Measurements from ENCODE around the gene GNLY.

GNLY gene

GRCh38 chr2:85692039-85692645 lies 2.0 kb upstream of the GNLY start:
- no peaks in the 10 kb centered on the region for H3K9me3 ChIP-seq (ENCODE audit: insufficient read depth, low read length)
- H2AFZ ChIP-seq (ENCODE audit: low read depth, low read length) = no peak overlapping the region
- H3K4me2 ChIP-seq (ENCODE audit: low read length) = no peak overlapping the region
- no peaks in the 10 kb centered on the region for H4K20me1 ChIP-seq (ENCODE audit: insufficient read depth, low read length)
- no peaks in the 10 kb centered on the region for H3K4me1 ChIP-seq (ENCODE audit: low read length)
- peaks cover 4% of the 10 kb centered on the region; the same call in 1 of the 2 replicates for H3K27me3 ChIP-seq (ENCODE audit: low read depth, low read length)
- no peaks in the 10 kb centered on the region for H3K79me2 ChIP-seq (ENCODE audit: low read length)
- no peaks in the 10 kb centered on the region for H3K36me3 ChIP-seq (replicated peaks; ENCODE audit: low read depth, low read length)
- no peak overlapping the region for H3K9ac ChIP-seq (ENCODE audit: low read length)
- H3K4me3 ChIP-seq (ENCODE audit: low read length) = no peak overlapping the region
- no peak overlapping the region for H3K27ac ChIP-seq (ENCODE audit: low read length)
- no peak for TF ChIP-seq EZH2phosphoT487 (IDR thresholded peaks at IDR 0.05; ENCODE audit: low read depth)
- no peak for TF ChIP-seq CTCF (IDR thresholded peaks at IDR 0.05; ENCODE audit: low read depth, low read length)

GRCh38 chr2:85695121-85695520 lies 963 bp downstream of the GNLY start:
- Histone ChIP-seq H2AFZ (ENCODE audit: low read depth, low read length) (no peak overlapping the region), H3K4me1 (ENCODE audit: low read length) (no peaks in the 10 kb centered on the region), H3K4me3 (ENCODE audit: low read length) (no peak overlapping the region), H3K27me3 (ENCODE audit: low read depth, low read length) (no peaks in the 10 kb centered on the region), H4K20me1 (ENCODE audit: insufficient read depth, low read length) (no peaks in the 10 kb centered on the region), H3K4me2 (ENCODE audit: low read length) (no peak overlapping the region), H3K36me3 (replicated peaks; ENCODE audit: low read depth, low read length) (no peaks in the 10 kb centered on the region), H3K27ac (ENCODE audit: low read length) (no peak overlapping the region), H3K9ac (ENCODE audit: low read length) (no peak overlapping the region), H3K9me3 (ENCODE audit: insufficient read depth, low read length) (no peaks in the 10 kb centered on the region), H3K79me2 (ENCODE audit: low read length) (no peaks in the 10 kb centered on the region)
- TF ChIP-seq EZH2phosphoT487 (IDR thresholded peaks at IDR 0.05; ENCODE audit: low read depth) = no peak
- TF ChIP-seq CTCF (IDR thresholded peaks at IDR 0.05; ENCODE audit: low read depth, low read length) = no peak

- TF ChIP-seq CTCF (IDR thresholded peaks at IDR 0.05; ENCODE audit: low read depth, low read length) (no peak), EZH2phosphoT487 (IDR thresholded peaks at IDR 0.05; ENCODE audit: low read depth) (no peak)
- H3K4me2 ChIP-seq (ENCODE audit: low read length) = no peak overlapping the region
- H3K79me2 ChIP-seq (ENCODE audit: low read length) = no peaks in the 10 kb centered on the region
- no peak overlapping the region for H3K4me3 ChIP-seq (ENCODE audit: low read length)
- H3K27me3 ChIP-seq (ENCODE audit: low read depth, low read length) = no peaks in the 10 kb centered on the region
- no peaks in the 10 kb centered on the region for H4K20me1 ChIP-seq (ENCODE audit: insufficient read depth, low read length)
- H3K4me1 ChIP-seq (ENCODE audit: low read length) = no peaks in the 10 kb centered on the region
- no peak overlapping the region for H3K9ac ChIP-seq (ENCODE audit: low read length)
- no peaks in the 10 kb centered on the region for H3K36me3 ChIP-seq (replicated peaks; ENCODE audit: low read depth, low read length)
- no peak overlapping the region for H3K27ac ChIP-seq (ENCODE audit: low read length)
- no peak overlapping the region for H2AFZ ChIP-seq (ENCODE audit: low read depth, low read length)
- no peaks in the 10 kb centered on the region for H3K9me3 ChIP-seq (ENCODE audit: insufficient read depth, low read length)
Measured at GRCh38 chr2:85695691-85696668, 1.8 kb downstream of the GNLY start.

- Histone ChIP-seq H3K9me3 (ENCODE audit: insufficient read depth, low read length) (no peaks in the 10 kb centered on the region), H4K20me1 (ENCODE audit: insufficient read depth, low read length) (no peaks in the 10 kb centered on the region), H3K4me3 (ENCODE audit: low read length) (no peak overlapping the region), H3K4me2 (ENCODE audit: low read length) (no peak overlapping the region), H3K79me2 (ENCODE audit: low read length) (no peaks in the 10 kb centered on the region), H3K36me3 (replicated peaks; ENCODE audit: low read depth, low read length) (no peaks in the 10 kb centered on the region), H3K4me1 (ENCODE audit: low read length) (no peaks in the 10 kb centered on the region), H3K9ac (ENCODE audit: low read length) (no peak overlapping the region), H3K27ac (ENCODE audit: low read length) (no peak overlapping the region), H2AFZ (ENCODE audit: low read depth, low read length) (no peak overlapping the region), H3K27me3 (ENCODE audit: low read depth, low read length) (peaks cover 6% of the 10 kb centered on the region; the same call in 1 of the 2 replicates)
- TF ChIP-seq CTCF (IDR thresholded peaks at IDR 0.05; ENCODE audit: low read depth, low read length) (no peak), EZH2phosphoT487 (IDR thresholded peaks at IDR 0.05; ENCODE audit: low read depth) (no peak)
Measured at GRCh38 chr2:85697096-85697495, 2.9 kb downstream of the GNLY start.

Data from OCI-LY3 (cell line).